Measurements from ENCODE around the gene JMJD1C.
A peak's percentile ranks its signal among the peaks of the same experiment; 100 is the strongest.
"Not testable (repeated sequence)": the region's sequence is repeated elsewhere in the genome, so short reads cannot be mapped to it uniquely, and the experiment has no call there.

Gene JMJD1C

GRCh38 chr10:63297941-63298340 is 167.8 kb downstream of the JMJD1C start:
- DNase-seq (ENCODE audit: low spot score): no peak

- no peak for DNase-seq (ENCODE audit: low spot score)
Observed at GRCh38 chr10:63294781-63295180, 171.0 kb downstream of the JMJD1C start.

GRCh38 chr10:63292847-63293246 is 172.9 kb downstream of the JMJD1C start:
- DNase-seq (ENCODE audit: low spot score): not testable (repeated sequence)

- DNase-seq (ENCODE audit: low spot score): no peak
Observed at GRCh38 chr10:63288170-63288569, 177.6 kb downstream of the JMJD1C start.

GRCh38 chr10:63286754-63287264 is 179.0 kb downstream of the JMJD1C start:
- no peak for DNase-seq (ENCODE audit: low spot score)

GRCh38 chr10:63286340-63286739 is 179.4 kb downstream of the JMJD1C start:
- no peak for DNase-seq (ENCODE audit: low spot score)

GRCh38 chr10:63283901-63284300 is 181.9 kb downstream of the JMJD1C start:
- DNase-seq (ENCODE audit: low spot score): not testable (repeated sequence)

- no peak for DNase-seq (ENCODE audit: low spot score)
Observed at GRCh38 chr10:63283093-63283492, 182.7 kb downstream of the JMJD1C start.

GRCh38 chr10:63281967-63282366 is 183.8 kb downstream of the JMJD1C start:
- DNase-seq (ENCODE audit: low spot score): no peak

GRCh38 chr10:63280386-63280785 is 185.4 kb downstream of the JMJD1C start:
- no peak for DNase-seq (ENCODE audit: low spot score)

- DNase-seq (ENCODE audit: low spot score): no peak
Observed at GRCh38 chr10:63275094-63275493, 190.7 kb downstream of the JMJD1C start.

- DNase-seq (ENCODE audit: low spot score): no peak
Observed at GRCh38 chr10:63273577-63273976, 192.2 kb downstream of the JMJD1C start.

- peak; percentile 82 for DNase-seq (ENCODE audit: low spot score)
Observed at GRCh38 chr10:63268798-63269503, 196.8 kb downstream of the JMJD1C start.

- DNase-seq (ENCODE audit: low spot score): no peak
Observed at GRCh38 chr10:63268149-63268797, 197.5 kb downstream of the JMJD1C start.

GRCh38 chr10:63267414-63268148 is 198.2 kb downstream of the JMJD1C start:
- DNase-seq (ENCODE audit: low spot score): peak; percentile 23

GRCh38 chr10:63266391-63267316 is 199.1 kb downstream of the JMJD1C start:
- DNase-seq (ENCODE audit: low spot score): no peak

GRCh38 chr10:63265683-63266235 is 200.0 kb downstream of the JMJD1C start:
- DNase-seq (ENCODE audit: low spot score): no peak

- DNase-seq (ENCODE audit: low spot score): peak; percentile 22
Observed at GRCh38 chr10:63265222-63265617, 200.6 kb downstream of the JMJD1C start.

- no peak for DNase-seq (ENCODE audit: low spot score)
Observed at GRCh38 chr10:63264617-63265221, 201.1 kb downstream of the JMJD1C start.

GRCh38 chr10:63262430-63263073 is 203.2 kb downstream of the JMJD1C start:
- no peak for DNase-seq (ENCODE audit: low spot score)

Measured in iPS-NIHi11 (cell line).